ENCODE data around the gene VASH1.
"Not testable (repeated sequence)": the region's sequence is repeated elsewhere in the genome, so short reads cannot be mapped to it uniquely, and the experiment has no call there.

Gene VASH1

GRCh38 chr14:76761136-76761959, at the start of gene VASH1:
VASH1 (plus strand) TSS chr14:76761468; CDS start chr14:76762822, 1,354 bp downstream.
- peak; percentile 26 to 52 (median 36) for DNase-seq (ENCODE audit: low read depth in 4 of 4, low spot score in 1 of 4)

GRCh38 chr14:76713121-76713520, 48.1 kb upstream of the VASH1 start:
- DNase-seq (ENCODE audit: low read depth in 4 of 4, low spot score in 1 of 4): no peak

GRCh38 chr14:76714470-76714869, 46.8 kb upstream of the VASH1 start:
- no peak for DNase-seq (ENCODE audit: low read depth in 4 of 4, low spot score in 1 of 4)

DNA sequence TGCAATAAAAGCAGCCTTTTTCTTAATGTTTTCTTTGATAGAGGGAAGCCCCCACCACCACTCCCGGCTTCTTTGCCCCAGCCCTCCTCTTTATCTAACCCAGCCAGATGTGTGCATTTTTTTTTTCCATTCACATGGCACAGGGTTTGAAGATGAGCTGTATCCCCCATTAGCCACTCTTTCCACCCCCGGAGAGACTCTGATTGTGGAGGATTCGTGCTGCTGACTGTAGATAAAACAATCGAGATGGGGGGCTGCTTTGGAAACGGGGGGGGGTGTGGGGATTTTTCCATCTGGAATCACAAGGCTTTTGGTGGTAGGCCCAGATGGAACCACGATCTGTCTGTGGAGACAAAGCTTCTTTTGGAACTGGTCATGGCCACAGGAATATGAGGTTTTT, 46.2 kb upstream of the VASH1 start:
- no peak for DNase-seq (ENCODE audit: low read depth in 4 of 4, low spot score in 1 of 4)

GRCh38 chr14:76715511-76716081, 45.7 kb upstream of the VASH1 start:
- no peak for DNase-seq (ENCODE audit: low read depth in 4 of 4, low spot score in 1 of 4)

GRCh38 chr14:76716285-76716684, 45.0 kb upstream of the VASH1 start:
- DNase-seq (ENCODE audit: low read depth in 4 of 4, low spot score in 1 of 4): no peak

DNA sequence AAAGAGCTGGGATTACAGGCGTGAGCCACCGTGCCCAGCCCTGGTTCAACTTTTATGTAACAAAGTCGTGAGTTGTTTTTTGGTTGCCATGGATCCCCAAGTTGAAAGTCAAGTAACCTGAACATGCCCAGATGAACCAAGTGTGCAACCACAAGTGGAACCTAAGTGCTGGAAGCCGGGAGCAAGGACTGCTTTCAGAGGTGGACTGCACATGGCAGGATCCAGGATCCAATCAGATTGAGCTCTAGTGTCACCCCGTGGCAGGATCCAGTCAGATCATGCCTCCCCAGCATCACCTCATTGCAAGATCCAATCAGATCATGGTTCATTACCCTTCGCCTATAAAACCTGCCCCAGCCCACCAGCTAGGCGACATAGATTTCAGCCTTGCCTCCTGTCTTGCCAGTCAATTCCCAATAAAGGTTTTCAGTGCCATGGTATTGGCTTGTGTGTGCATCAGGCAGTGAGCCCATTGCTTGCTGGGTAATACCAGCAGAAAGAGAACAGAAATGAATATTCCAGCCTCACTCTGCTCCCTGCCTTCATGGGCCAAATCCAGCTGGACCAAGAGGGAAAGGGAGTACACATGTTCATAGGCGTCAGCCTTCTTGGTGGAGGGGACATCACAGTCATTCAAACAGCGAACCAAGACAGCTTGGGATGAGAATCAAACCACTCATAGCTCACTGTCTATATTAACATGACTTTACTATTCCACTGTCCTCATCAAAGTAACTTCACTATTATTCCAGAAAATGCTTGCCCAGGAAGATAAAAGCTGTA, 43.6 kb upstream of the VASH1 start:
- no peak for DNase-seq (ENCODE audit: low read depth in 4 of 4, low spot score in 1 of 4)

GRCh38 chr14:76718306-76719040, 42.8 kb upstream of the VASH1 start:
- no peak for DNase-seq (ENCODE audit: low read depth in 4 of 4, low spot score in 1 of 4)

GRCh38 chr14:76719666-76720065, 41.6 kb upstream of the VASH1 start:
- no peak for DNase-seq (ENCODE audit: low read depth in 4 of 4, low spot score in 1 of 4)

DNA sequence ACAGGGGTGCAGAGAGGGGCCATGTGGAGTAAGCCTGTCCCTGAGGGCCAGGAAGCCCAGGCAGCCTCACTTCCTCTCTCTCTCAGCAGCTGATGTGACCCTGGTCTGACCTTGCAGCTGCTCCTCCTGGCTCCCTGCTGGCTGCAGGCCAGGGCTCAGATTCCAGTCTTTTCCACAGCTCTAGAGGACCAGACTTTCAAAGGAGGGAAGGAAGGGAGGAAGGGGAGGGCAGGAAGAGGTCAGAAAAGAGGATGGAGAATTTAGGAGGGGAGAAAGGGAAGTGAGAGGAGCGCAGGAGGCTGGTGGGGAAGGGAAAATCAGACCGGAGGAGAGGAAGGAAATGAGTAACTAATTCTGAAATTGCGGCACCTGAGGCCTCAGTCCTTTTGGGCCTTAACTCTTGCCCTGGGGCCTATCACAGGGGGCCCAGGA, 40.9 kb upstream of the VASH1 start:
- DNase-seq (ENCODE audit: low read depth in 4 of 4, low spot score in 1 of 4): no peak

DNA sequence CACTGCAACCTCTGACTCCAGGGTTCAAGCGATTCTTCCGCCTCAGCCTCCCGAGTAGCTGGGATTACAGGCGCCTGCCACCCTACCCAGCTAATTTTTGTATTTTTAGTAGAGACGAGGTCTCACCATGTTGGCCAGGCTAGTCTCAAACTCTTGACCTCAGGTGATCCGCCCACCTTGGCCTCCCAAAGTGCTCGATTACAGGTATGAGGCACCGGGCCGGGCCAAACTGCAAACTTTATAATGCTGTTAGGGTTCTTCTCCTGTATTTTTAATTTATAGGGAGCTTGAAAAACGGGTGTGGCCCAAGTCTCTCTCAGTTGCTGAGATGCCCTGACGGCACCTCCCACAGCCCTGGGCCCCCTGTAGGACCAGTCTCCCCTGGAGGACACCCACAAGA, 39.8 kb upstream of the VASH1 start:
- DNase-seq (ENCODE audit: low read depth in 4 of 4, low spot score in 1 of 4): not testable (repeated sequence)

DNA sequence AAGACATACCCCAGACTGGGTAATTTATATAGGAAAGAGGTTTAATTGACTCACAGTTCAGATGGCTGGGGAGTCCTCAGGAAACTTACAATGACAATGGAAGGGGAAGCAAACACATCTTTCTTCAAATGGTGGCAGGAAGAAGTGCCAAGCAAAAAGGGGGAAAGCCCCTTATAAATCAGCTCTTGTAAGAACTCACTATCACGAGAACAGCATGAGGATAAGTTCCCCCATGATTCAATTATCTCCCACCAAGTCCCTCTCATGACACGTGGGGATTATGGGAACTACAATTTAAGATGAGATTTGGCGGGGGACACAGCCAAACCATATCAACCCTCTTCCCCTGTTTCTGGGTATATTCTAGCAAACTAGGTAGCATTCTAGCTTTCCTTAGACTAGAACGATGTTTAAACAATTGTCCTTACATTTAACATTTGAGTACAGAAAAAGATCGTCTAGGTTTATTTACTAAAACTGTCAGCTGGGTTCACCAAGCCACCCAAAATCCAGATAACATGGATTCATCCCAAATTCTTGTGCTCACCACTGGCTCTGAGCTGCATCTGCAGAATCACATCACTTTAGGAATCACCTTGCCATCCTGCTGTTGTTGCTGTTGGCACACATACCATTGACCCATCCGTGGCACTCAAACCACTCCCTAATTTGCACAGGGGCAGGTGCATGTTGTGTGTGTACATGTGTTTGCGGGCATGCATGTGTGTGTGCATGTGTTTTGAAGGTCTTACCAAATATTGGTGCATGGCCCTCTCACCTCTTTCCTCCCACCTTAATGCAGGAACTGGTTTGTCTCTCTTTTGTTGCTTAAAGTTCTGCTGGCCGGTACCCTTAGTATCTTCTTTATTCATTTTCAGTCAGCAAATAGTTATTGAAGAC, 36.4 kb upstream of the VASH1 start:
- no peak for DNase-seq (ENCODE audit: low read depth in 4 of 4, low spot score in 1 of 4)

DNA sequence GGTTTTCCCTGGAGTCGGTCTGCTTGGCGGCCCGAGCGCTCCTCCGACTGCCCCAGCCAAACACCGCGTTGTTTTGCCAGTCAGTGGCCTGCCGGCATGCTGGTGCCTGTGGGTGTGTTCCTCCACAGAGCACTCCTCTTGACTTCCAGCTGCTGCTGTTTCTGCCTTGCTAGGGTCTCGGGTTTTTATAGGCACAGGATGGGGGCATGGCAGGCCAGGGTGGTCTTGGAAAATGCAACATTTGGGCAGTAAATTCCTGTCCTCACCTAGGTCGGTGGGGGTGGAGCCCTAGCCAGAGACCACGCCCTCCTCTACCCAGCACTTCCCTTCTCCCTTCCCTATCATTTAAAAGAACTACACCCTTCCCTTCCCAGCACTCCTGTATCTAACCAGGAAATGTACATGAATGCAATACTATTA, 34.7 kb upstream of the VASH1 start:
- DNase-seq (ENCODE audit: low read depth in 4 of 4, low spot score in 1 of 4): no peak

GRCh38 chr14:76727384-76727783, 33.9 kb upstream of the VASH1 start:
- no peak for DNase-seq (ENCODE audit: low read depth in 4 of 4, low spot score in 1 of 4)

- DNase-seq (ENCODE audit: low read depth in 4 of 4, low spot score in 1 of 4): no peak
These were observed 33.4 kb upstream of the VASH1 start for GRCh38 chr14:76727901-76728300.

- no peak for DNase-seq (ENCODE audit: low read depth in 4 of 4, low spot score in 1 of 4)
These were observed 32.0 kb upstream of the VASH1 start for GRCh38 chr14:76729258-76729657.

DNA sequence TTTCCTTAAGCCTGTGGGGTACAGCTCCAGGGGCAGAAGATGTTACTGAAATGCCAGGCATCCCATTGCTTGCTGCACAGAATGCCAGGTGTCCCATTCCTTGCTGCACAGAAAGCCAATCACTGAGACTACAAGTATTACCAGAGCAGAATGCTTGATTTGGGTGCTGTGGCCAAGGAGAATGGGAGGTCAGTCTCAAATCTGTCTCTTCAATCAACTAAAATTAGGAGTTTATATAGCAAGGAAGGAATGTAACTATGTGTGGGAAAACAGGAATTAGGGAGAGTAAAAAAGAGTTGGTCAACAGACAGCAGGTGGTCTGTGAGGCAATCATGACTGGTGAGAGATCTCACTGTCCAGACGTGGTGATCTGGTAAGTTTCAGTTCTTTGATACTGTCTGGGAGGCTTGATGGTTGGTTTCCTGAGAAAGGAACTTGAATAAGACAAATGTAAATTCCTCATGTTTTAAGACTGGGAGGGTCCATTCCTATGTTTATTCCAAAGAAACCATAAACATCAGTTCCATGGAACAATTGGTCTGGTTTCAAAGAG, 31.2 kb upstream of the VASH1 start:
- no peak for DNase-seq (ENCODE audit: low read depth in 4 of 4, low spot score in 1 of 4)

- not testable (repeated sequence) for DNase-seq (ENCODE audit: low read depth in 4 of 4, low spot score in 1 of 4)
These were observed 26.8 kb upstream of the VASH1 start for GRCh38 chr14:76734501-76734900.

- no peak for DNase-seq (ENCODE audit: low read depth in 4 of 4, low spot score in 1 of 4)
These were observed 24.8 kb upstream of the VASH1 start for GRCh38 chr14:76736514-76736913.

DNA sequence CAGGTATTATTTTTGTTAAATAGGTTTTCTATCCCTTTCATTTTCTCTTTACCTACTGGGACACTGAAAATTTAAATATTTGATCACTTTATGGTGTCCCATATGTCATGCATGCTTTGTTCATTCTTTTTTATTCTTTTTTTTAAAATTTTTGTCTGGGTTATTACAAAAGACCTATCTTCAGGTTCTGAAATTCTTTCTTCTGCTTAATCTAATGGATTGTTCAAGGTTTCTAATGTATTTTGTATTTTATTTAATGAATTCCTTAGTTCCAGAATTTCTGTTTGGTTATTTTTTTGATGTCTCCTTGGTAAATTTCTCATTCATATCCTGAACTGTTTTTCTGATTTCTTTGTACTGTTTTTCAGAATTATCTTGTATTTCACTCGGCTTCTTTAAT, 20.2 kb upstream of the VASH1 start:
- no peak for DNase-seq (ENCODE audit: low read depth in 4 of 4, low spot score in 1 of 4)

Measured in stimulated activated CD4-positive, alpha-beta T cell treated with anti-CD3 and anti-CD28 coated beads, Interleukin-1b, Interleukin-23, amount 100 ng/mL, for 24 hours (primary cell).